ENCODE results near the gene HDAC1.
A peak's percentile ranks its signal among the peaks of the same experiment; 100 is the strongest.
"Not testable (repeated sequence)": the region's sequence is repeated elsewhere in the genome, so short reads cannot be mapped to it uniquely, and the experiment has no call there.

Gene HDAC1

DNA sequence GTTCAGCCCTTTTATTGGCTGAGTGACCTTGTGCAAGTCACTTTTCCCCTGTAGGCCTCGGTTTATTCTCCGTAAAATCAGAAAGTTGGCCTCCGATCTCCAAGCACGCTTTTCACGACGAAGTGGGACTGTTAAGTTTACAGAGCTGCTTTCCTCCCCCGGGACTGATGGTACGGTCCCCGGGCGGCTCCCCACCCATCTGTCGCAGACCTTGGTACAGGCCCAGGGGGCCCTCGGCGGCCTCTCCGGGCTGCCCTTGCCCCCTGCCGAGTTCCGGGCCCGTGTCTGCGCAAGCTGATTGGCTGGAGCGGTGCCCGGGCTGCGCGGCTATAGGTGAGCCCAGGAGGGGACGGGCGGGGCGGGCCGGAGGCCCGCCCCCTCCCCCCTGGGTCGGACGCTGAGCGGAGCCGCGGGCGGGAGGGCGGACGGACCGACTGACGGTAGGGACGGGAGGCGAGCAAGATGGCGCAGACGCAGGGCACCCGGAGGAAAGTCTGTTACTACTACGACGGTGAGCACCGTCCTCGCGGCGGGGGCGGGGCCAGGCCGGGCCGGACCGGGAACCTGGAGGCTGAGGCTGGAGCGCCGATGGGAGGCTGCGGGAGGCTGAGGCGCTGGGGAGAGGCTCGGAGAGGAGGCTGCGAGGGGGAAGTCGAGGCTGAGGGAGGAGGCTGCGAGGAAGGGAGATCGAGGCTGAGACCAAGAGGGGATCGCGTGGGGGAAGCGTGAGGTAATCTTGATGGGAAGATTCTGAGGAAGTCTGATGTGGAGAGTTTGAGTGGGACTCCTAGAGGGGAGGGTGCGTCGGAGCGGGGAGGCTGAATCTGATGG lies at the start of gene HDAC1:
Gene HDAC1, plus strand, starts transcription at position 376 of the 831 bp plus-strand sequence. Its CDS starts 87 bp downstream, at position 463.
- DNase-seq (ENCODE audit: low spot score): peak; percentile 99

DNA sequence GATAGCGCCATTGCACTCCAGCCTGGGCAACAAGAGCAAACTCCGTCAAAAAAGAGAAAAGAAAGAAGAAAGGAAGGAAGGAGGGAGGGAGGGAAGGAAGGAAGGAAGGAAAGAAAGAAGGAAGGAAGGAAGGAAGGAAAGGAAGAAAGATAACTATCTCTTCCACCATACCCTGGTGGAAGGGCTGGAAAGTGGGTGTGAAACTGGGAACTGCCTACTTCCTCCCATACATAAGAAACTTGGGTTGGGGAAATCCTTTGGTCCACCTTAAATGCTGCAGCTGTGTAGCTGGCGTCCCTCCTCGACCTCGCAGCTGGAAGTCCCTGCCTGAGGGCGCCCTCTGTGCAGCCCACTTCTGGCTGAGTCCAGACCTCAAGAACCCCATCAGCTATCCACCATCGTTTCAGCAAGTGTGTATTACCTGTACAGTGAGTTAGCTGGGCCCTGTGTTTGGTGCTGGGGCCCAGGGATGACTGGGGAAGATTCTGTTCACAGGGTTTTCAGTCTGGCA lies 49.5 kb upstream of the HDAC1 start:
- DNase-seq (ENCODE audit: low spot score): no peak

DNA sequence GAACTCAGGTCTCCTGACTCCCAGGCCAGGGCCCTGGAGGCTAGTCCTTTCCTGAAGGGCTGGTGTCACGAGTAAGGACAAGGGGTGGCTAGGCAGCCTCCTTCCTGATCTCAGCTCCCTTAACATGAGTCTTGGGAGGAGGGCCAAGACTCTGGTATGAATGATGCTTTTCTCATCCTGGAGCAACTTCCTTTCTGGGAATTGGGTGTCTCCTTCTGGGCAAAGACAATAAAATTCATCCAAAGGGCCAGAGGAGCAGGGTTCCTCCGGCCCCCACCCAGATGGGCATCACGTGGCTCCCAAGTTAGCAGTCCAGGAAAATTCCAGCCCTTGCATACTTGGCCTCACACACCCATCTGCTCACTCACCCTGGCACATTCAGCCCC lies 45.0 kb upstream of the HDAC1 start, which contains the start of gene FAM167B:
Gene FAM167B, plus strand, starts transcription at position 335 of the 386 bp plus-strand sequence. CDS start 200 bp downstream, outside the sequence.
- no peak for DNase-seq (ENCODE audit: low spot score)

DNA sequence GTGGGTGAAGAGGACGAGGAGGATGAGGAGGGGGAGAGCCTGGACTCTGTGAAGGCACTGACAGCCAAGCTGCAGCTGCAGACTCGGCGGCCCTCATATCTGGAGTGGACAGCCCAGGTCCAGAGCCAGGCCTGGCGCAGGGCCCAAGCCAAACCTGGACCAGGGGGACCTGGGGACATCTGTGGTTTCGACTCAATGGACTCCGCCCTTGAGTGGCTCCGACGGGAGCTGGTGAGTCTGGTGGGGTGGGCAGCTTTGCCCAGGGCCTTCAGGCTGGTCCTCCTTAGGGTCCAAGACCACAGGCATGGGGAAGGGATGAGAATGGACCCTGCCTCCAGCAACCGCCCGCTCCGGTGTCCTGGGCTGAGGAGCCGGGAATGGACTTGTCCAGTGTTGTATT lies 44.4 kb upstream of the HDAC1 start:
- DNase-seq (ENCODE audit: low spot score): no peak

DNA sequence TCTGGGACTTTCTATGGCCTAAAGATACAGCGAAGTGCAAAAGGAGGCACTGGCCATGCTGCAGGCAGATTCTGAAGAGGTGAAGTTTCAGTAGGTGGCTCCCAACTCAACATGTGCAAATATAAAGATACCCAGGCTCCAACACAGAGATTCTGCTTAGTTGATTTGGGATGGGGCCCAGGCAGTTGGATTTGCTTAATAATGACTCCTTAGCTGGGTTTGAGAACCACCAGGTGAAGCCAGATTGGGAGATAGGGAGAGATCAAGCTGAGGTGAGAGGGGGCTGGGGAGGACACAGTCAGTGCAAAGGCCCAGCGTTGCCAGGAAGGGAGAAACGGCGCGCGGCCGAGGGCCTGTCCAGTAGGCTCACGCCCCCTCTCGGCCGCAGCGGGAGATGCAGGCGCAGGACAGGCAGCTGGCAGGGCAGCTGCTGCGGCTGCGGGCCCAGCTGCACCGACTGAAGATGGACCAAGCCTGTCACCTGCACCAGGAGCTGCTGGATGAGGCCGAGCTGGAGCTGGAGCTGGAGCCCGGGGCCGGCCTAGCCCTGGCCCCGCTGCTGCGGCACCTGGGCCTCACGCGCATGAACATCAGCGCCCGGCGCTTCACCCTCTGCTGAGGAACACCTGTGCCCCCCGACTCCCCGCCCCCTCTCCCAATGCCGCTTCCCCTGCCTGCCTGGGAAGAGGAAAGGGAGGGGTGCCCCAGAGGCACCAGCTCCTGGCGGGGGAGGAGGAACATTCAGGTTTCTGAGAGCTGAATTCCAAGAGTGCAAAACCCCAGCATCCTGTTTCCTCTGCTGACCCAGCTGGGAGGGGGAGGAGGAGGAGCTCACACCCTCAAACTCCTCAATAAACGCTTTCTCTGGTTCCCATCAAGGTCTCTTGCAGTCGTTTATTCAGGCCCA lies 43.6 kb upstream of the HDAC1 start:
- DNase-seq (ENCODE audit: low spot score): peak; percentile 79

DNA sequence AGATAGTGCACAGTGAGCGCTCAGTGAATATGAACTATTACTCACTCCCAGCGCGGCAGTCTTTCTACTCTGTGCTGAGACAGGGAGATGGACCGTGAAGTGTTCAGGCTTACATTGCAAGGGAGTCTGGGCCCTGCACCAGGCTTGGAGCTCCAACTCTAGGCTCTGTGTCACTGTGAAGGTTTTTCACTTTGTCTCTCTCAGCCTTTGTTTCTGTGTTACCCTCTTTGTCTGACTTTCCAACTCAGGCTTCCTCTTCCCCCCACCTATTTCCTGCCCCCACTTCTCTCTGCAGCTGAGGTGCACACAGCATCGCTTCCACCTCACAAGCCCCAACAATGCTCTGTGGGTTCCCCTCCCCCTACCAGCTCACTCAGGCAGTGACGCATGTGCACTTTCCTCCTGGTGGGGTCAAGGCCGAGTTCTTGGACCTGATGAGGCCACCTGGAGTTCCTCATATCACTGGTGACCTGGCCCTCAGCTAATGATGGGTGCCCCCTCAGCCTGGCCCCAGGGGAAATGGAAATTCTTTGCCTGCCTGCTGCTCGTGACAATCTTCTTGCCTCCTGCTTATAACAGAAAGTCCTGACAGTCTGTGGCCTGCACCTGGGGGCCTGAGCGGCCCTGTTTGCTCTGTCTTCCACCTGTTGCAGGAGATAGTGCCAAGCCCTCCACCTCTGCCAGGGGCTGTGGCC lies 41.9 kb upstream of the HDAC1 start:
- DNase-seq (ENCODE audit: low spot score): peak; percentile 89

DNA sequence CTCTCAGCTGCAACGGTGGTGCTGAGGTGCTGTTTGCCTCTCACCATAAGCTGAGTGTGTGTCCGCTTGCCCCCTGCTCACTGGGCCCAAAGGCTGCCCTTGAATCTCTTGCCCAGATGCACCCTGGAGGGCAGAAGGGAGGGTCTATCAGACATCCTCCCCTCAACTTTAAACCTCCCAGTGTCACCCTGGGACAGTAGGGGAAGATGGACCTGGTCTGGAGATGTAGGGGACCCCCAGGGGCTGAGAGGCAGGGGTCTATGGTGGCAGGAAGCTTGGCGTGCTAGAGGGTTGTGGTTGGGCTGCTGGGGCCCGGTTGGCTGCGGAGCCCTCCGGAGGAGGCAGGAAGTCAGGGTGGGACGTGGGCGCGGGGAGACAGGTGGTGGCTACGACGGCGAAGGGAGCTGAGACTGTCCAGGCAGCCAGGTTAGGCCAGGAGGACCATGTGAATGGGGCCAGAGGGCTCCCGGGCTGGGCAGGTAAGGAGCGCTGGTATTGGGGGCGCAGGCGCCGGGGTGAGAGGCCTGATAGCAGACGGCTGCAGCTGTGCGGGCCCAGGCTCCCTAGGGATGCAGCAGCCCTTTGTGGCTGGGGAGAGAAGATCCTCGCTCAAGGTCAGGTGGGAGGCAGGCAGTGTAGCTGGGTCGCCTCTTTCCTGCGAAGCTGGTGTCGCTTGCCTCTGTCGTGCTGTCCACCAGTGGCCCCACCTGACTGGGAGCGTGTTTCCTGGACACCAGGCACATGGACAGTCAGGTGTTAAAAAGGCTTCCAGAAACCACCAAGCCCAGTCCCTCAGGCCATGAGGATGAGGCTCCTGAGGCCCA lies 40.8 kb upstream of the HDAC1 start, which contains the start of gene LCK:
Gene LCK, plus strand, starts transcription at position 373 of the 824 bp plus-strand sequence. CDS start 23,065 bp downstream, outside the sequence.
- DNase-seq (ENCODE audit: low spot score): no peak

DNA sequence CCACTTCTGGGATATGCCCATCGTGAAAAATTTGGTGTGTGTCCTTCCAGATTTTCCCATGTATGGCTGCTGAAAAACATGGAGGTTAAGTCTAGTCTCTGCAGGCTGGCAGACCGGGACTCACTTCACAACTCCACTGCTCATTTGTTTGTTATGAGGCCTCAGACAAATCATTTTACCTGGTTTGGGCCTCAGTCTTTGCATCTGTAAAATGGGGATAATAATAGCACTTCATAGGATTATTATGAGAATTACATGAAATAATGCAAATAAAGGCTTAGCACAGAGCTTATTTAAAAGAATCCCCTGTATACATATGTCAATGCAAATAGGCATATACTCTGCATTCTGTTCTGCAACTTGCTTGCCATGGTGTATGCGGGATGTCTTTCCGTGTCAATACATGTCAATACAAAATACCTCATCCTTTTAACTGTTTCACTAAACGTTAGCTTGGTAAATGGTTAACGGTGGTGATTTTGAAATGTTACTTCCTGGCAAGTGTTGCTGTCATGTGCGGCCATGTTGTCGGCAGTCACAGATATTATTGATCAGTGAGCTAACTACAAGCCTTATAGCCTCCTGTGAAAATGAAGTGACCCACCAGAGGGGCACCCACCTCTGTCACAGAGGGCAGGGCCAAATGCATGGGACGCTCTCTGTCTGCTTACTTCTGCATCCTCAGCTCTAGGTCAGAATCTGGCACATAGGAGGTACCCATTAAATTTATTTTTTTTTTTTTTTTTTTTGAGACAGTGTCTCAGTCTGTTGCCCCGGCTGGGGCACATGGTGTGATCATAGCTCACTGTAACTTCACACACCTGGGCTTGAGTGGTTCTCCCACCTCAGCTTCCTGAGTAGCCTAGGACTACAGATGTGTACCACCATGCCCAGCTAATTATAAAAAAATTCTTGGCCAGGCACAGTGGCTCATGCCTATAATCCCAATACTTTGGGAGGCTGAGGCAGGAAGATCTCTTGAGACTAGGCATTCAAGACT lies 36.5 kb upstream of the HDAC1 start:
- DNase-seq (ENCODE audit: low spot score): no peak

DNA sequence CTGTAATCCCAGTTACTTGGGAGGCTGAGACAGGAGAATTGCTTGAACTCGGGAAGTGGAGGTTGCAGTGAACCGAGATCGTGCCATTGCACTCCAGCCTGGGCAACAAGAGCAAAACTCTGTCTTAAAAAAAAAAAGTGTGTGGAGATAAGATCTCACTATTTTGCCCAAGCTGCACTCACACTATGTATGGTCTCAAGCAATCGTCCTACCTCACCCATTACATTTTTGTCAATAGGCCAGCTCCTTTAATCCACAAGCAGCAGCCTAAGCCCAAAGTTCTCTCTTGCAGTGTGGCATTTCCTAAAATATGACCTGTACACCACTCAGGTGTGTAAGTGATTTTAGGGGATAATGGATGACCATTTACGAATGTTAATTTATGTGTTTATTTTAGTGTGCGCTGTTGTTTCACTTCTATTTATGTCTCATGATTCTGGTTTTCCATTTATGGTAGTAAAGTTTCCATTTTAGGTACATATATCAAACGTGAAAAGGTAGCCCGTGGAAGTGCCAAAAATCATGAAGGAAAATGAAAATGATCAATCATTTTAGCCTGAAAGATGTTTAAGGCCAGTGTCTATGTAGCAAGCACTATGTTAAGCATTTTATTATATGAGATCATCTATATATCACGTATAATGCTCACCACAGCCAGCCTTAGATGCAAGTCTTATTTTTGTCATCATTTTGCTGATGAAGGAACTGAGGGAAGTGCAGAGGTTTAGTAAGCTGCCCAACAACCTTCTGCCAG lies 35.2 kb upstream of the HDAC1 start:
- no peak for DNase-seq (ENCODE audit: low spot score)

DNA sequence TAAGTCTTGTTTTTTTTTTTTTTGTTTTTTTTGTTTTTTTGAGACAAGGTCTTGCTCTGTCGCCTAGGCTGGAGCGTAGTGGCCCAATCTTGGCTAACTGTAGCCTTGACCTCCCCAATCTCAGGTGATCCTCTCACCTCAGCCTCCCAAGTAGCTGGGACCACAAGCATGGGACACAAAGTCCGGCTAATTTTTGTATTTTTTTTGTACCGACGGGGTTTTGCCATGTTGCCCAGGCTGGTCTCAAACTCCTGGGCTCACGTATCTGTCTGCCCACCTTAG lies 34.7 kb upstream of the HDAC1 start:
- DNase-seq (ENCODE audit: low spot score): no peak

DNA sequence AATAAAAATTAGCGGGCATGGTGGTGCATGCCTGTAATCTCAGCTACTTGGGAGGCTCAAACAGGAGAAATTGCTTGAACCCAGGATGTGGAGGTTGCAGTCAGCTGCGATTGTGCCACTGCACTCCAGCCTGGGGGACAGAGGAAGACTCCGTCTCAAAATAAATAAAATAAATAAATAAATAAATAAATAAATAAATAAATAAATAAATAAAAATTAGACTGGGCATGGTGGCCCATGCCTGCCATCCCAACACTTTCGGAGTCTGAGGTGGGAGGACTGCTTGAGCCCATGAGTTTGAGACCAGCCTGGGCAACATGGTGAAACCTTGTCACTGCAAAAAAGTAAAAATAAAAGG lies 28.7 kb upstream of the HDAC1 start:
- not testable (repeated sequence) for DNase-seq (ENCODE audit: low spot score)

DNA sequence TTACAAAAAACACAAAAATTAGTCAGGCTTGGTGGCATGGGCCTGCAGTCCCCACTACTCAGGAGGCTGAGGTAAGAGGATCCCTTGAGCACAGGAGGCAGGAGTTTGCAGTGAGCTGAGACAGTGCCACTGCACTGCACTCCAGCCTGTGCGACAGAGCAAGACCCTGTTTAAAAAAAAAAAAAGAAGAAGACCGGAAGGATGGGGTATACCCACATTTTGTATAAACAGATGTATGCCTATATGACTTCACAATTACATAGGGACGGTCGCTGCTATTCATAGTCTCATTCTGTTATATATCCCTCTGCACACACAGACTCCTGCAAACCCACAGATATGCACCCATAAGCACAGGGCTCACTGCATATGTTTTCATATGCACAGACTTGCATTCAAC lies 28.1 kb upstream of the HDAC1 start:
- DNase-seq (ENCODE audit: low spot score): no peak

DNA sequence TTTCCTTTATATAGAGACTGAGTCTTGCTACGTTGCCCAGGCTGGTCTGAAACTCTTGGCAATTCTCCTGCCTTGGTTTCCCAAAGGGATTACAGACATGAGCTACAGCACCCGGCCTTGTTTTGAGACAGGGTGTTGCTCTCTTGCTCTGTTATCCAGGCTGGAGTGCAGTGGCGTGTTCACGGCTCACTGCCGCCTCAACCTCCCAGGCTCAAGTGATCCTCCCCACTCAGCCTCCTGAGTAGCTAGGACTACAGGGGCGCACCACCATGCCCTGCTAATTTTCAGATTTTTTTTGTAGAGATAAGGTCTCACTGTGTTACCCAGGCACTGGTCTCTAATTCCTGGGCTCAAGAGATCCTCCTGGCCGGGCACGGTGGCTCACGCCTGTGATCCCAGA lies 26.0 kb upstream of the HDAC1 start:
- DNase-seq (ENCODE audit: low spot score): no peak

DNA sequence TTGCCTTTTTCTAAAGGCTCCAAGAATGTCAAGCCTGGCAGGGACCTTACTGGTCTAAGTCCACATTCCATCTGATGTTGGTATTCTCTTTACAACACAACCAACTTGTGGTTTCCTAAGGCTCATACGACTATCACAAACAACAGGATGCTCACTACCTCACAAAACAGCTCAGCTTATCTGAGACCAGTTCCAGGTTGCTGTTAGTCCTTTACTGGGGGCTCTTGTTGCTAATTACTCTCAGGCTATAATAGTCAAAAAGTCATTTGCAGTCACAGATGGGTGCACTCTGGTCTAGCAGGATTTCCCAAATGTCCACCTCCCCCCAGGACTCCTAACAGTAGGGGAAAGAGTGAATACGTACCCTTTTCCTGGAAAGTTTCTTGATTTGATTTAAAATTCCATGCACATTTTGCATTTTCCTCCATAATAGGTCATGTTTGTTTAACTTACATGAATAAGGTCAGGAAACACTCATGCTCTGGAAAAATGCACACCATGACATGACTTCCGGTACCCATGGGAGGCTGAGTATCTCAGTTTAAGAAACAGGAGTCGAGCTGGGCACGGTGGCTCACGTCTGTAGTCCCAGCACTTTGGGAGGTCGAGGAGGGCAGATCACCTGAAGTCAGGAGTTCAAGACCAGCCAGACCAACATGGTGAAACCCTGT lies 24.8 kb upstream of the HDAC1 start:
- DNase-seq (ENCODE audit: low spot score): no peak

DNA sequence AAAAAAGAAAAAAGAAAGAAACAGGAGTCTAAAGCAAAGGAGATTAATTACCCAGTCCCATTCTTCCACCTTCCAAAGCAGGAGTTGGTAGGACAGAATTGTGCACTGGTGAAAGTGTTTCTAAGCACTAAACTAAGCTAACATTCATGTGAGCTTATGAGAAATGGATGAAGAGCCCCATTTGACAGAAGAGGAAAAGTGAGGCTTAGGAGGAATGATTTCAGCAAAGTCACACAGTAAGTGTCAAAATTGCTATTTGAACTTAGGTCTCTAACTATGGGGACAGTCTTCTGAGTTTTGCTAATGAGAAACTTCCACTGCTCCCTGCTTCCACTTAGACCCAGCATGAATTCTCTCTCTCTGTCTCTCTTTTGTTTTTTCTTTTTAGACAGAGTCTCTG lies 22.1 kb upstream of the HDAC1 start:
- DNase-seq (ENCODE audit: low spot score): no peak

DNA sequence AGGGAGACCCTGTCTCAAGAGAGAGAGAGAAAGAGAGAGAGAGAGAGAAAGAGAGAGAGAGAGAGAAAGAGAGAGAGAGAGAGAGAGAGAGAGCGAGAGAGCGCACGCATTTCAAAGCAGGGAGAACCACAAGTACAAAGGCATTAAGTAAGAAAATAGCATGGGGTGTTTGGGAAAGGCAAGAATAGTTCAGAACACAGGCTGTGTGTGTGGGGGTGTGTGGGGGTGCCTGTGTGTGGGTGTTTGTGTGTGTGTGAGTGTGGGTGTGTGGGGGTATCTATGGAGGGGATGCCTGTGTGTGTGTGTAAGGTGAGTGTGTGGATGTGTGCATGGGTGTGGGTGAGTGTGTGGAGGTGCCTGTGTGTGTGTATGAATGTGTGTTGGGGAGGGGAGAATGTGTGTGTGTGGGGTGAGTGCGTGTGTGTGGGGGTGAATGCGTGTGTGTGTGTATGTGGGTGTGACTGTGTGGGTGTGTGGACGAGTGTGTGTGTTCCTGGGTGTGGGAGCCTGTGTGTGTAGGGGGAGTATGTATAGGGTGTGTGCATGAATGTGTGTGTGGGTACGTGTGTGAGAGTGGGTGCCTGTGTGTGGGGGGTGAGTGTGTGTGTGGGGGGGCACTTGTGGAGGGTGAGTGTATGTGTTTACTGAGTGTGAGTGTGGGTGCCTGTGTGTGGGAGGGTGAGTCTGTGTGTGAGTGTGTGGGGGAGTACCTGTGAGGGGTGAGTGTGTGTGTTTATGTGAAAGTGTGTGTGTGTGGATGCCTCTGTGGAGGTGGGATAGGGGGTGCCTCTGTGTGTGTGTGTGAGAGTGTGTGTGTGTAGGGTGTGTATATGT lies 19.1 kb upstream of the HDAC1 start:
- DNase-seq (ENCODE audit: low spot score): no peak

DNA sequence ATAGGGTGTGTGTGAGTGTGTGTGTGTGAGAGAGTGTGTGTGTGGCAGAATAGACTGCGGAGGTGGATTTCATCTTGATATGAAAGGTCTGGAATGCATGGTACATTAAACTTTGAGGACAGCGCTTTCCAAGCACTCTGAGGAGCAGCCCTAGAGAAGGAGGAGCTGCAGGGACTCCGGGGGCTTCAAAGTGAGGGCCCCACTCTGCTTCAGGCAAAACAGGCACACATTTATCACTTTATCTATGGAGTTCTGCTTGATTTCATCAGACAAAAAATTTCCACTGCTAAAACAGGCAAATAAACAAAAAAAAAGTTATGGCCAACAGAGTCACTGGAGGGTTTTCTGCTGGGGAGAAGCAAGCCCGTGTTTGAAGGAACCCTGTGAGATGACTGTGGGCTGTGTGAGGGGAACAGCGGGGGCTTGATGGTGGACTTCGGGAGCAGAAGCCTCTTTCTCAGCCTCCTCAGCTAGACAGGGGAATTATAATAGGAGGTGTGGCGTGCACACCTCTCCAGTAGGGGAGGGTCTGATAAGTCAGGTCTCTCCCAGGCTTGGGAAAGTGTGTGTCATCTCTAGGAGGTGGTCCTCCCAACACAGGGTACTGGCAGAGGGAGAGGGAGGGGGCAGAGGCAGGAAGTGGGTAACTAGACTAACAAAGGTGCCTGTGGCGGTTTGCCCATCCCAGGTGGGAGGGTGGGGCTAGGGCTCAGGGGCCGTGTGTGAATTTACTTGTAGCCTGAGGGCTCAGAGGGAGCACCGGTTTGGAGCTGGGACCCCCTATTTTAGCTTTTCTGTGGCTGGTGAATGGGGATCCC lies 18.3 kb upstream of the HDAC1 start:
- DNase-seq (ENCODE audit: low spot score): peak; percentile 87

All from CD4-positive, alpha-beta T cell treated with Interleukin-15 for 4 hours (primary cell).